GM21367 (cell line): Measurements from ENCODE around the gene PTPRR.
"Not testable (repeated sequence)": the region's sequence is repeated elsewhere in the genome, so short reads cannot be mapped to it uniquely, and the experiment has no call there.

ENCODE experiments used
- ATAC-seq: cut with Tn5 transposase; IDR thresholded peaks from one replicate; pipeline ENCODE4 v1.9.1; 2021; ENCODE audit not compliant: unreplicated experiment

Gene PTPRR

DNA sequence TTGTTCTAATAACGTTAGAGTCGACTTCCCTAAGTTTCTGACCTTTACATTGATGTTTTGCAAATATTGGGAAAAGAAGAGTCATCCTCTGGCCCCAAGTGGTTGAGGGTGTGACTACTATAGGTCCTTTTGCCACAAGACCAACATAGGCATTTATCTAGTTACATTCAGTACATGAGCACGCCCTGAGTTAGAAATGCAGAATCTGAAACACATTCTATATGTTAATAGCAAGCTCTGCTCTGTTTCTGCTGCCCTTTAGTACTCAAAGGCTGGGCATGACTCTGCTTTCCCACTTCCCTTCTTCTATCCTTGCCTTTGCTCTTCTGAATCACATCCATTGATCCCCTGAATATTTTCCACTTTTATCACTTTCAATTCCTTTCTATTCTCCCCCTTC lies 168.2 kb downstream of the PTPRR start:
- ATAC-seq = no peak

DNA sequence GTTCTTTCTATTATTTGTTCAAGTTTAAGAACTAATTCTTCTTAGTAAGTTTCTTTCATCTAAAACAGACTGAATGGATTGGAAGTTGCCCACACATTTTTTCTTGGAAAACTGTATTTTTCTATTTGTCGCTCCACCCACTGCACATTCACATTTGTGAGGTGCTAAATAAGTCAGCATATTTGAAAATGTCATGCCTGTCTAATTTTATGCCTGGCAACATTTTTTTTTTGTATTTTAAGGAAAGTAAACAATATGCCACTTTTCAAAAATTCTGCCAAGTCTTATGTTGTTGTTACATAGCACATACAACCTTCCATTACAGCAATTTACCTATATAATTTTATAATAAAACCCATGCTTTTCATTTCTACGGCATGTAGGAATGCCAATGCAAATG lies 170.6 kb downstream of the PTPRR start:
- ATAC-seq = no peak

DNA sequence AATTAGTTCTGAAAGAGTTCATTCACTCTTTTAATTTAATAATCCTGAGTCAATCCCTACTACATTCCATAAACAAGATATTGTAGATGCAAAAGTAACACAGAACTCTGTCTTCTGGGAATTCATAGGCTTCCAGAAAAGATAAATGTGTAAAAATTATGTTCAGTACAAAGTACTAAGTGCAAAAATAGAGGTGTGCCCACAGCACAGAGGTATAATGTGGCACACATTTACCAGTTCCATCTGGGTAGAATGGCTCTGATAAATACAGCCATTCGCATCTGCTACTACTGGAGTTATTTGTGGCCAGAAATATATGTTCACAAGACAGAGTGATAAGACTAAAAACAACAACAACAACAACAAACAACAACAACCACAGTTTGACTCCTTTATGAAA lies 171.7 kb downstream of the PTPRR start:
- no peak for ATAC-seq

GRCh38 chr12:70747445-70748260 lies 172.9 kb downstream of the PTPRR start:
- ATAC-seq = no peak

GRCh38 chr12:70745048-70745447 lies 175.5 kb downstream of the PTPRR start:
- no peak for ATAC-seq

GRCh38 chr12:70744178-70744577 lies 176.4 kb downstream of the PTPRR start:
- ATAC-seq = no peak

GRCh38 chr12:70741256-70741655 lies 179.3 kb downstream of the PTPRR start:
- ATAC-seq = no peak

DNA sequence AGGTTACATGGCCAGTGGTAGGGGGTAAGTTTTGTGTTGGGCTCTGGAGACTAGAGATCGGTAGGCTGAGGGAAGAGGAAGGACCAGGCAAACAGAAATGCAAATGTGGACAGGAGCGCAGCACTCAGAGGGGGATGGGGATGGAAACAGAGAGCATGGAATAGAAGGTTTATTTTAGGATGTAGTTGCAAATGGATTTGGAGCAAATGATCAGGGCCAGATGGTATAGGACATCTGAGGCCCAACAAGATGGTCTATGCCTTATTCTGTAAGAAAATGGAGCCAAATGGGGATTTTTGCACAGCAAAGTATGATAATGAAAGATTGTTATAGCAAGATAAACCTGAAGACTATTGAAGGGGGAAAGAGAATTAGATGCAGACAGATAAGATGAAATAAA lies 180.8 kb downstream of the PTPRR start:
- ATAC-seq = no peak

GRCh38 chr12:70736351-70737133 lies 184.0 kb downstream of the PTPRR start:
- ATAC-seq = no peak

DNA sequence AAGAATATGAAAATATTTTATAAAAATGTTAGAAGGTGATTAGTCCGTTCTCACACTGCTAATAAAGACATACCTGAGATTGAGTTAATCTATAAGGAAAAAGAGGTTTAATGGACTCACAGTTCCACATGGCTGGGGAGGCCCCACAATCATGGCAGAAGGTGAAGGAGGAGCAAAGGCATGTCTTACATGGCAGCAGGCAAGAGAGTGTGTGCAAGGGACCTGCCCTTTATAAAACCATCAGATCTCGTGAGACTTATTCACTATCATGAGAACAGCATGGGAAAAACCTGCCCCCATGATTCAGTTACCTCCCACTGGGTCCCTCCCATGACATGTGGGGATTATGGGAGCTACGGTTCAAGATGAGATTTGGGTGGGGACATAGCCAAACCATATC lies 185.3 kb downstream of the PTPRR start:
- not testable (repeated sequence) for ATAC-seq

DNA sequence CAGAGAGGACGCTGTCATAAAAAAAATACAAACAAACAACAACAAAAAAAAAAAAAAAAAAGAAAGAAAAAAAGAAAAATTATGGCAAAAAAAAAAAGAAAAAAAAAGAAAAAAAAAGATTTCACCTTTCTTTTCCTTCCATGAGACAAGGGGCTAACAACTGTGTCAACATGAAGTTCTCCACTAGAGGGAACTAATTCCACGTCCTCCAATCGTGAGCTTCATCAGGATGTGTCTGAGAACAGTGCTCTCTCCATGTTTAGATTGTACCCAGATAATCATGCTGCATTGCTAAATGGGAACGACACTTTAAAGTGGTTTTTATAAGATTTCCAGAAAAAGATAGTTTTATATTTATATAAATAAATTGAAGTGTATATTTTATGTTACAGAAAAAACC lies 187.2 kb downstream of the PTPRR start:
- peak; percentile 95 for ATAC-seq

GRCh38 chr12:70732287-70732686 lies 188.3 kb downstream of the PTPRR start:
- ATAC-seq = no peak

GRCh38 chr12:70730675-70731180 lies 189.8 kb downstream of the PTPRR start:
- ATAC-seq = no peak

GRCh38 chr12:70724444-70724843 lies 196.1 kb downstream of the PTPRR start:
- ATAC-seq = no peak

DNA sequence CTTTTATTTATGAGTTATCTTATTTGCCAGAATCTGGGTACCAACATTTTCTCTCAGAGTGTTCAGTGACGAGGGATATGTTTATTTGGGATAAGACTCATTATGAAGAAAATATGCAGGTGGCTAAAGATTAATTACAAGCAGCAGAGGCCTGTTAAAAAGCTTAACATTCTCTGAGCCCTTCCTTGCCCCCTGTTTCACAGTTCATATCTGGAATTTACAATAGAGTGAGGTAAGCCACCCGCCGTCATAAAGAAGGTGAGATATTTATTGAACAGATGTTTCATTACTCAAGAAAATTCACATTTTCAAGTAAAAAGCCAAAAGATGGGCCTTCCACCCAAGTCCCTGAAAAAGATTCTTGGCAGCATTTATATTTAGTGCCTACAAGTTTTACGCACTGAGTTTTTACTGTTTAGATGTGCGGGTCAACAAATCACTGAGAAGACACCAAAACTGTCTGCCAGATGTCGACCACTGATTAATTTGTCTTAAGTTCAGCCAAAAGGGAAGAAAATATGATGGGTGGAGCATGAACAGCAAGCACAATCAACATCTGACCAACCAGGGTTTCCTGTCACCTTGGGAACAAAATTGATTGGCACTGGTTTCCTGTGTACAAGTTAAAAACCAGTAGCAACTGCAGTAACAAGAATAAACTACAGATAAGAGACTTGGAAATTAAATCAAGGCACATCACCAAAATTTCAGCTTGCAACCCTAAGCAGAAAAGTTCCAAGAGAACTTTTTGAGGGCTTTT lies 197.8 kb downstream of the PTPRR start:
- ATAC-seq = no peak

DNA sequence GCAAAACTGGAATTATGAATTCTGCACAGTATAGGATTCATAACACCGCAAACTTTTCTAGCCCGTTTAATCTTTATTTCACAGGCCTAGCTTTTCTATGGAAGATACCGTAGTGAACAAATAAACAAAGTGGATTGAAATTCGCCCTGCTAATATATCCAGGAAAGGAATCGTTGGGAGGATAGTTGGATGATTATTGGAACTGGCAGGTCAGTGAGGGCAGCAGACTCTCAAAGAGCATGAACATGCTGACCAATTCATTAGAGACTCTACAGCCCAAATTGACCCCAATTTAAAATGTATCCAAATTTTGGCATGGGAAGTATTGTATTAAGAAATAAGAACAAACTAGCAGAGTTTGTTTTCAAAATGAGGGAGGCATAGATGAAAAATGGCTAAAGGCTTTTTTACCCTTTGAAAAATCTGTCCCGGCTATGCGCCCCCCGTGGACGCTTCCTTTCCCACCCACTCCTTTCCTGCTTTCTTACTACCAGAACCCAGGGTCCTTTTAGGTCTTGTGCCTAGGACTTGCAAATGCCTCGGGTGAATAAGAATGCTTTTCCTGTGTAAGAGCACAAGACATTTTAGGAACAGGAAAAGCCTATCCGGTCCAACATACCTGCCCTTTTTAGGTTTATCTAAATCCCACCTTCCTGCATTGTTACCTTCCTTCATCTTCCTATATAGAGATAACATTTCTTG lies 198.7 kb downstream of the PTPRR start:
- ATAC-seq = no peak

DNA sequence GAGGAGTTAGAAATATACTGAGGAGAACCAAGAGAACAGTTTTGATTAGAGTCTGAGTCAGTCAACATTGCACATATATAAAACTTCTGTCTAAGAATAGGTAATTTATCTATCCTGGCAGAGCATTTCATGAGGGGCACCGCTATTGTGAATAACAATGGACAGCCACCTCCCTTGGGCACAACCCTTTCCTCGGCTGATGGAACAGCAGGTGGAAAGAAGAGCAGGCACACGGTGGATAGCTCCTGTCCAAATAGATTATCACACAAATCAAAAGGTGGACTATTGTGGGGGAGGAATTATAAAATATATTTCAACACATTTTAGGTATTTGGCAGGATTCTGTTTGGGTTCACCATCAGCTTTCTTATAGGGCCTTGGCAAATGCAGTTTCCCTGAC lies 199.3 kb downstream of the PTPRR start:
- no peak for ATAC-seq

GRCh38 chr12:70719672-70720420 lies 200.7 kb downstream of the PTPRR start:
- ATAC-seq = peak; percentile 64

DNA sequence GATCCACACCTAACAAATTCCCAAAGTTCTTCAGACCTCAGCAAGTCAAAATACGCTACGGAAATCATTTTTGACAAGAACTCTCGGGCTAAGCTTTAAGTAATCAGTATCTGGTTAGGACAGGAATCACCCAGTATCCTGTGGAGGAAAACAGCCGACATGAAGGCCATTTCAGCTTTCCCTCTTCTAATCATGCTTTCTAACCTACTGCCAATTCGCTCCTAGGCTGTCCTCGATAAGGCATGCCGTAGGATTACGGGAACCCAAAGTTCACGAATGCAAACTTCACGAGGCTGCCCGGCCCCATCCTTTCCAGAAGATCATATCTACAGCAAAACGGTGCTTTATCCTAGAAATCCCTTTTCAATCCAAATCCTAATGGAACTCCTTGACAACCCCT lies 201.5 kb downstream of the PTPRR start:
- no peak for ATAC-seq

GRCh38 chr12:70711831-70712230 lies 208.7 kb downstream of the PTPRR start:
- no peak for ATAC-seq
